Right lung (tissue), 5 donors: ENCODE results near the gene ITGBL1. TPM values are rescaled to one million over a fixed set of nuclear protein-coding genes. Genes with fewer than 3 reads are reported as not detected.

Experiments
- DNase-seq, 2 donors: peaks; one replicate each; pipeline ENCODE4 v3.0.0-alpha.2; 2013
- polyA plus RNA-seq, 5 donors: library from polyadenylated mRNA; unstranded; fragments of 120-200 nt; gene quantifications; one replicate each; pipeline versions ENCODE4 v1.2.1 to v1.2.3, GENCODE V29; 2013; ENCODE audit warnings: inconsistent platforms in 1 of 5, low replicate concordance in 1 of 5; ENCODE audit not compliant: insufficient read length in 5 of 5, insufficient read depth in 1 of 5

The ITGBL1 gene
- polyA plus RNA-seq, 5 donors = 0.23 to 0.82 (median 0.36) TPM

- no peak for DNase-seq
Observed at GRCh38 chr13:101747039-101747438, 294.6 kb downstream of the ITGBL1 start.

- DNase-seq = no peak
Observed at GRCh38 chr13:101749584-101749983, 297.1 kb downstream of the ITGBL1 start.

- DNase-seq = peak; percentile 12 to 21
Observed at GRCh38 chr13:101751488-101751887, 299.0 kb downstream of the ITGBL1 start.

GRCh38 chr13:101752432-101752831 lies 300.0 kb downstream of the ITGBL1 start:
- no peak for DNase-seq

GRCh38 chr13:101755228-101755887 lies 302.9 kb downstream of the ITGBL1 start:
- no peak for DNase-seq

GRCh38 chr13:101757446-101758039 lies 305.1 kb downstream of the ITGBL1 start:
- DNase-seq = no peak

GRCh38 chr13:101763191-101763590 lies 310.7 kb downstream of the ITGBL1 start:
- no peak for DNase-seq

Other genes starting within 250 kb of the ITGBL1 start
- under 1 TPM; 0.34 to 0.95 (median 0.40) TPM for gene NALCN, start 36.2 kb upstream of the ITGBL1 start, polyA plus RNA-seq